AML-193 (cell line): ENCODE data around the gene DLGAP1.
"Not testable (repeated sequence)": the region's sequence is repeated elsewhere in the genome, so short reads cannot be mapped to it uniquely, and the experiment has no call there.

ENCODE experiments used
- DNase-seq, 2 experiments: peaks; one replicate each; lab custom pipeline; 2025; lab: John Stamatoyannopoulos, UW

DLGAP1 gene

DNA sequence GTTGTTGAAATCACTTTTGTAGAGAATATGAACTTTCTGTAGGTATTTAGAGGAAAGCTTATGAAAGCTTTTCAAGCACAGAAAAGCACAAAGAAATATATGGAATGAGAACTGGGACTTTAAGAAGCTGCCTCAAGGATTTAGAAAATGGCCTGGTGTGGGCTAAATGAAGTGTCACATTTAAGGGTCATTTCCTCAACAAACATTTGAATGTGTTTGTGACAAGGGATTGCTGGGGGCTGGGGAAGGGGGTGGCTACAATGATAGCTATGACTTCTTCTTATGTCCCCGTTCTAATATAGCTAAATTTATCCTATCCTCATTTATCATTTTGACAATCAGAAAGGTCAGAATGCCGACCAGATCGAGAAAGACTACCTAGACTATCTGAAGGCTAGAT is 69.2 kb downstream of the DLGAP1 start:
- no peak for DNase-seq

DNA sequence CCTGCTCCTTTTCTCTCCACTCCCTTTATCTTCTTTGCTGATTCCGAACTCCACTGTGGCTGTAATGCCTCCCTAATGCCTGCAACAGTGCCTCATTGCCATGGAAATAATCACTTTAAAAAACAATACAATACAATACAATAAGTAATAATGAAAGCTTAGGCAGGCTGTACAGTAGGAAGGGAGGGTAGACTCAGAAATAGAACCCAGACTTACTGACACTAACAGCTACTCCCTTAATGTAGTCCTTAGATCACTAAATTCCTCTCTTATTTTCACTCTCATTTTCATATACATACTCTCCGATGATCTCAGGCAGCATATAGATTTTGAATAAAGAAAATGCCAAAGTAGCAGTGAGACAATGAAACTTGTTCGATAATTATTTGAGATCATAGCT is 70.2 kb downstream of the DLGAP1 start:
- DNase-seq, result no peak

GRCh38 chr18:4374564-4374963 is 80.5 kb downstream of the DLGAP1 start:
- no peak for DNase-seq

DNA sequence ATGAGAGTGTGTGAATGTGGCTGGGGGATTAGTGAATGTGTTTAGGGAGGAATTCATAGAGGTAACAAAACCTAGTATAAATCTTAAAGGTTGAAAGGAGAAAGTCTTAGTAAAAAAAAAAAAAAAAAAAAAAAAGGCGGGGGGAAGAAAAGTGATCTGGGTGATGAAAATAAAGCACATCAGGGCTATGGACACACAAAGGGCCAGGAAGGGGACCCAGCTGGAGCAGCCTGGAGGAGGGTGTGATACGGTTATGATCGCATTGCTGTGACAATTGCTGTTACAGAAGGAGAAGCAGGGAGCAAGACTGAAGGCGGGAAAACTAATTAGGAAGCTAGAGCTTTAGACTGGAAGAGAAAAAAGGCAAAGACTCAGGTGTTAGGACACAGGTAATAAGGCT is 85.4 kb downstream of the DLGAP1 start:
- DNase-seq, result no peak

DNA sequence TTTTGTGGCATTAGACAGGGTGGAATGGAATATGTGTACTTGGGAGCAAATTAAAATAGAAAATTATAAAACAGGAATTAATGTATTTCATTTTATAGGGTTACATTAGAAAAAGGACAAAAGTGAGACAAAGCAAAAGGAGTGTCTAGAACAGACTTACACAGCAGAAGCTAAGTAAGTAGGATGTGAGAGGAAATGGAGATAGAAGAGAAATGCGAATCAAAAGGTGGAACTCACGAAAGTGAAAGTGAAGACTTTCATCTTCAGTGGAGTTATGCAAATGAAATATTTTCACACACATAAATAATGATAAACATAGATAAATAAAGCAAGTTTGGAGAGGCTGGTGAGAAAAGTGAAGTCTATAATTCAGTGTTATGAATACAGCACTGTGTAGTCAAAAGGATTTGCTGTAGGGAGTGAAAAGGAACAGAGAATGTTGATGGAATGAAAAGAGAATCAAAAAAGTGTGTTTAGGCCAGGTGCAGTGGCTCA is 94.8 kb downstream of the DLGAP1 start:
- no peak for DNase-seq

DNA sequence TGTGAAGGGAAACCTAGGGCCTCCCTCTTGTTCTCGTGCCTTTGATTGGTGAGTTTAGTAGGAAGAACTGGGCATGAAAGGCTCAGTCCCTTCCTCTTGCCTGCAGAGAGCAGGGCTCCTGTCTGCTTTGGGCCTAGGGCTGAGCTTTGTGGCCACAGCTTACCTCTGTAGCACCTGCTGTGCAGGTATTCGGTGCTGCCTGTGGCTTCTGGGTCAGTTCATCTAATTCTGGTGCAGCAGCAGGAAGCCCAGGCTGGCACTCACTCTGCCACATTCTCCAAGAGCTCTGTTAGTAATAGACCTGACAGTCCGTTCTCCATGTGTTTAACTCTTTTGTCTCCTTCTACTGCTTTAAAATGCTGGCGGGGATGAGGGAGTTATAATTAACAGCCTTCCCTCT is 96.5 kb downstream of the DLGAP1 start:
- no peak for DNase-seq

- no peak for DNase-seq
Observed at GRCh38 chr18:4357579-4357978, 97.5 kb downstream of the DLGAP1 start.

DNA sequence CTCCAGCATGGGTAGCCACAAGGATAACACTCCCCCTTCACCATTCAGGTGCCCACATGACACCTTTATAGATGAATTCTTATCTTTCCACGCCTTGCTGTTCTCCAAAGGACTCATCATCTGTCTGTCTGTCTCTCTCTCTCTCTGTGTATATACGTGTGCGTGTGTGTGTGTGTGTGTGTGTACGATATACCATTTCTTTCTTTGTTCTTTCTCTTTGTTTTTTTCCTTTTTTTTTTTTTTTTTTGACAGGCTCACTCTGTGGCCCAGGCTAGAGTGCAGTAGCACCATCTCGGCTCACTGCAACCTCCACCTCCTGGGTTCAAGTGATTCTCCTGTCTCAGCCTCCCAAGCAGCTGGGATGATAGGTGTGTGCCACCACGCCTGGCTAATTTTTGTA is 98.2 kb downstream of the DLGAP1 start:
- DNase-seq, result no peak

DNA sequence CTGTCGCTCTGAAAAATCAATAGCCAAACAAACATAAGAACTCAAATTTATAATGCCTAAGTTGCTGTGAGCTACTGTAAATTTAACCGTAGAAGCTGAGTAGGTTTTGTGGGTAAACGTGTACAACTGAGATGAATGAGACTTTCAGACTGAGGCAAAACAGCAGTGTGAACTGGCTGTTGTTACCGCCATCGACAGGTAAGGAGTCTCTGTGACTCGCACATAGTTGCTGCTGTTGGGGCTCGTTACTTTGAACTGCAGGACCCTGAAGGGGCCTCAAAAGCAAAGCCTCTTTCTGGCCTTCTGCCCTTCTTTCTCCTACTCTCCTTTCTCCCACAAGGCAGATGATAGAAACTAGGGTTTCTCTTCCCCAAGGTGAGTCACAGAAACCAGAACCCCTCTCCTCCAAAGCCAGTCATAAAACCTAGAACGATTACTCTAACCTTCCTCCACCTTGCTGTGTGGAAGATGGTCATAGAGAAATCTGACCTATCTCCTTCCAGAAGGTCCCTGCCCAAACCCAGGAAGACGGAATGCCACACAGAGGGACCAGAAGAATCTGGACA is 101.2 kb downstream of the DLGAP1 start:
- no peak for DNase-seq

- no peak for DNase-seq
Observed at GRCh38 chr18:4352746-4353551, 102.2 kb downstream of the DLGAP1 start.

DNA sequence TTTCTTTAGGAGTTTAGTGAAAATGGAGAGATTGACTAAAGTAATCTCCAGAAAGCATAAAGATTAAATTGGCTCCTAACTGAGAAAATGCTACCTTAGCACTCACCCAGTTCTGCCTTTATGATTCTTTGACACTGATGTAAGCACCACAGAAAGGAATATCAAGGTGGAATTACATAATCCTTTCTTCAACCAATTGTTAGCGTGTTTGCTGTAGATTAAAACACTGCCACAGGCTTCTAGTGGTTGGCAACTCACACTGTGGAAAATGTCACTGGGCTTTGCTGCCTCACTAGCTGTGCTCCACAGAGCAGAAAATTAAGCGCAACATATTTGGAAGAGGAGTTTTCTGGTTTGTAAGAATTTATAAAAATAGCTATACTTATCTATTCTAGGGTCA is 104.1 kb downstream of the DLGAP1 start:
- DNase-seq, result no peak

- no peak for DNase-seq
Observed at GRCh38 chr18:4335386-4335785, 119.7 kb downstream of the DLGAP1 start.

GRCh38 chr18:4333043-4333442 is 122.1 kb downstream of the DLGAP1 start:
- DNase-seq, result no peak

DNA sequence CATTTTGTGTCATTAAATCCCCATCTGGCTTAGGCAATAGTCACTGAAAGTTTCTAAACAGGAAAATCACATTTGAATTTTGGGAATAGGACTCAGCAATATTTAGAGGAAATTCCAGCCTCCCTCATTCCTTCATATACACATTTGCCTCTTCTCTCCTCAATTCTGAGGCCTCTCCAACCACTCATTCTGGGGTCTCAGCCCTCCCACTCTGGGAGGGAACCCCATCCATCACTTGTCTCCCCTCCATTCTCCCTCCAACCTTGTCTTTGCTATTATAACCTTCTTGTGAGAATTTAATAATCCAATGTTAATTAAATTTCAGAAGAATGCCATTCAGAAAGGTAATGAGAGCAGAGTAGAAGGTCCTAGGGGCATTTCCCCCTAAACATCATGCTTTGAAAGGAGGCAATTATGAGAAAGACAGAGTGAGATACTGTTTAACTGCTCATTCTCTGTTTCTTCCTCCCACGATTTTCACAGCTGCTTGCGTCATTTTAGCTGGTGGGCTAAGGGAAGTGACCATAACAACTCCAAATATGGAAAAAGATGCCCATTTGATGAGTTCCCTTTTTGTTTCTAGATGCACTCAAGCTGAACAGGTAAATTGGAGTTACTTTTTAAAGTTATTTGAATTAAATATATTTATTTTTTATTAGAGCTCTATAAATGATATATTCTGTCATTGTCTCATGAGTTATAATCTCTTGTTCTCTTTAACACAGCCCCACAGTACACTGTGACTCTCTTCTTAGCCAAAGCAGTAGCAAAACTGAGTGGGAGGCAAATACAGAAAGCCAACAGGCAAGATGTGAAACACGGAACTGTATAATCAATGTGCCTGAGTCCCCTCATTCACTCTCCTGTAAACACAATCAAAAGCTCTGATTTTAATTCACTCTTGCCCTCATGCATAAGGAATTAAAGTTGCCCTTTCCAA is 135.1 kb downstream of the DLGAP1 start:
- DNase-seq, result no peak

DNA sequence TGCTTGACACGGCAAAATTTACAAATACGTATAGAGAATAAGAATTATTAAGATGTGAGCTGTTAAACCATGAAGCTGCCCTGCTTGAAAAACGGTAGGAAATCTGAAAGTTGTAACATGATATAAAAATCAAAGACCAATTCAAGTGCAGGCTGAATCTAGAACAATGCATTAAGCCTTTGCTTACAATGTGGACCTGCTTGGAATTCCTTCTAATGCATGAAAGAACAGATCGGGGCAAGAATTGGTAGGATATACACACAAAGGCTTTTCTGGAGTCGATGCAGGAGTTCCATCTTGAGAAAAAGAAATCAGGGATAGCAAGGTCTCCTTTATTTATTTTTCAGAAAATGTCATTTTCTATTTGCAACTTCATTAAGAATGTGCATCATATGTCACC is 136.8 kb downstream of the DLGAP1 start:
- DNase-seq, result no peak

- not testable (repeated sequence) for DNase-seq
Observed at GRCh38 chr18:4311945-4312344, 143.2 kb downstream of the DLGAP1 start.

DNA sequence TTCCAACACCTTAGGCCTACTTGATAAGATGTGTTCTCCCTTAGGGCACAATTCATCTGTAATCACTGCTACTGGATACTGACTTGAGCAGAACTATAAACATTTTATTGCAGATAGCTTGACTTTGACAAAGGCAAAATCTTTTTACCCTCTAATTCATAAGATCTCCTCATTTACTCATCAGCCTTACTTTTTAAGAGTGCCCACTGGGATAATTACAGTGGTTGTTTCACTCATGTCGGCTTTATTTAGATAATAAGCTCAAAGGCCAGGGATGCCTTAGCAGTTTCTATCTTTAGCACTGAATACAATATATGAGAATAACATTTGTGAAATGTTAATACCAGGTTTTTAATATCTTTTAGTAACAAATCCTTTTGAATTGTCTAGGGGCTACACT is 144.0 kb downstream of the DLGAP1 start:
- no peak for DNase-seq

DNA sequence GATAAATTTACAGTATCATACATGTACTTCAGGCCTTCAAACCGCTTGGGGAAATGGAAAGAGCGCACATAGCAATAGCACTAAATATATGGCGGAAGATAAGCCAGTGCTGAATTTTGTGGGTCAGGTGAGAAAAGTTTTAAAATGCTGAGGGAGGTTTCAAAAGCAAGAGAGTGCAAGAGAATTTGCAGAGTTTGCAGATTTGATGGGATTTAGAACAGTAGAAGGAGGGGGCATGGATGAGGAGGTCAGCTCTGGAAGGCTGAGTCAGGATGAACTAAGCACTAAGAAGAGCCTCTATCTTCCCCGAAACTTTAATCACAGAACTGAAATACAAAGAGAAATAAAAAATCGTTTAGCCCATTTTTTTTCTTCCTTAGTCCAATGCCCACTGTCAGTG is 145.9 kb downstream of the DLGAP1 start:
- no peak for DNase-seq

DNA sequence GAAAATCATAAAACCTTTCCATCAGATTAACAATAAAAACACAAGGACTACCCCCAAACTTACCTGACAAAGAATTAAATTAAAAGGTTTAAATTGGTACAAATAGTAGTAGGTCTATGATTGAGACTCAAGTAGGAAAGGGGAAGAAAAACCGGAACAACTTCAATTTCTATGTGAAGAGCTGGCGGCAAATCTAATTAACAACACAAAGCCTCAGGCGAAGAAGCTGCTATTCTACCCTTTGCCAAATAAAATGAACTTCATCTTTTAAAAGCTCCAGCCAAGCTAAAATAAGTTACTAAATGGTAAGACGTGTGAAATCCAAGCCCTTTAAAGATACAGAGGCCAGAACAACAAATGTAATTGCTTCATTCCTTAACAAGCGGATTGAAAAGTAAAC is 146.5 kb downstream of the DLGAP1 start:
- DNase-seq, result no peak

- DNase-seq, result no peak
Observed at GRCh38 chr18:4299395-4299794, 155.7 kb downstream of the DLGAP1 start.

DNA sequence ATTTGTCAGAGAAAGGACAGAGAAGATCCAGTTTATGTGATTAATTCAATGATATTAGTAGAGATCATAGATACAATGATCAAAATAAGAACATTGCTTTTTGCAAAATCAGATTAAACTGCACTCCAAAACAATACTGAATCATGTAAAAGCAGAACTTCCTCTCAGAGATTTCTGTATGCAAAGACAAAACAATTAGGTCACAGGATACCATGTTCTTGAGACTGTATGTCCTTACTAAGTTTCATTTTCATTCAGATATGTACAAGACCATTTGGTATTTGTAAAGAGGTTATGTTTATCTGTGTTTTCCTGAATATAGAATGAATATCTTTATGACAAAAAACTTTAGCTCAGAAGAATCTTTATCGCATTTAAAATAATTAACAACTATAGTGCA is 161.8 kb downstream of the DLGAP1 start:
- DNase-seq, result no peak

DNA sequence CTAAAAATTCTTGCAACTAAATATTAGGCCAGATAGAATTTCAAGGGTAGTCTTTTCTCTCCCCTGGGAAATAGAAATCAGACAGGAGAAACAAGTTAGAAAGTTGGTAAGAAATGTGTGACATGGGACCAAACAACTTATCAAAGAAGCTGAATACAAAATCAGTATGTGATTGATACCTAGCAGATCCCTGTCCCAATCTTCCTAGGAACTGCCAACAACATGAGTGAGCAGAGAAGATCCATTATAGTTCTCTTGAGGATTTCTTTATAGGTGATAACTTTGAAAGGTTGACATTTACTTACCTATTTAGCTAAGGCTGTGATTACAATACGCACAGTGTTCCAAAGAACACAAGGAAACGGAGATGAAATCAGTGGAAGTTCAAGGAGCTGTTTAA is 162.4 kb downstream of the DLGAP1 start:
- DNase-seq, result no peak

- DNase-seq, result not testable (repeated sequence)
Observed at GRCh38 chr18:4287340-4287739, 167.8 kb downstream of the DLGAP1 start.
